HG03139 (cell line): ENCODE results near the gene ZDHHC7.

ENCODE experiments used
- ATAC-seq: cut with Tn5 transposase; IDR thresholded peaks from one replicate; pipeline ENCODE4 v1.9.1; 2021; ENCODE audit not compliant: unreplicated experiment

The ZDHHC7 gene

GRCh38 chr16:85025781-85026653 is 14.7 kb upstream of the ZDHHC7 start:
- no peak for ATAC-seq

- ATAC-seq: no peak
These were observed 8.4 kb upstream of the ZDHHC7 start for GRCh38 chr16:85019659-85020245.

- no peak for ATAC-seq
These were observed 7.3 kb upstream of the ZDHHC7 start for GRCh38 chr16:85018529-85019236.

- no peak for ATAC-seq
These were observed 6.3 kb upstream of the ZDHHC7 start for GRCh38 chr16:85017633-85018032.

GRCh38 chr16:85017151-85017550 is 5.8 kb upstream of the ZDHHC7 start:
- ATAC-seq: no peak

- ATAC-seq: no peak
These were observed 4.3 kb upstream of the ZDHHC7 start for GRCh38 chr16:85015481-85016187.

GRCh38 chr16:85014311-85014710 is 3.0 kb upstream of the ZDHHC7 start:
- ATAC-seq: no peak

- ATAC-seq: no peak
These were observed 530 bp upstream of the ZDHHC7 start for GRCh38 chr16:85011846-85012284.

GRCh38 chr16:85010446-85010930 is 847 bp downstream of the ZDHHC7 start:
- no peak for ATAC-seq

GRCh38 chr16:85008271-85008670 is 3.1 kb downstream of the ZDHHC7 start:
- ATAC-seq: no peak

- no peak for ATAC-seq
These were observed 3.7 kb downstream of the ZDHHC7 start for GRCh38 chr16:85007496-85008214.

- no peak for ATAC-seq
These were observed 4.7 kb downstream of the ZDHHC7 start for GRCh38 chr16:85006639-85007038.

GRCh38 chr16:85005285-85006069 is 5.9 kb downstream of the ZDHHC7 start:
- no peak for ATAC-seq

- ATAC-seq: no peak
These were observed 6.6 kb downstream of the ZDHHC7 start for GRCh38 chr16:85004587-85005205.

- no peak for ATAC-seq
These were observed 7.4 kb downstream of the ZDHHC7 start for GRCh38 chr16:85003725-85004586.

- ATAC-seq: no peak
These were observed 8.3 kb downstream of the ZDHHC7 start for GRCh38 chr16:85003076-85003475.

- ATAC-seq: no peak
These were observed 8.7 kb downstream of the ZDHHC7 start for GRCh38 chr16:85002608-85003007.

- ATAC-seq: no peak
These were observed 9.2 kb downstream of the ZDHHC7 start for GRCh38 chr16:85002099-85002541.
